Transverse colon (tissue), 4 donors: ENCODE measurements around the gene LMBR1L. TPM values are rescaled to one million over a fixed set of nuclear protein-coding genes. Genes with fewer than 3 reads are reported as not detected.
A peak's percentile ranks its signal among the peaks of the same experiment; 100 is the strongest.

Experiments
- DNase-seq: peaks from one replicate; pipeline ENCODE4 v3.0.0-alpha.2; 2019
- H3K27ac ChIP-seq, 4 donors: fragments of 200-600 bp; sonication (generic); 2 replicates each; pipeline ENCODE4 v1.5.1; 2016 to 2018; ENCODE audit warnings: inconsistent platforms in 4 of 4
- H3K27me3 ChIP-seq: fragments of 200-600 bp; sonication (generic); 2 replicates; pipeline ENCODE4 v1.5.1; 2017; ENCODE audit warnings: inconsistent platforms
- H3K36me3 ChIP-seq, 4 donors: fragments of 200-600 bp; sonication (generic); 2 replicates each; pipeline ENCODE4 v1.5.1; 2017 to 2019; ENCODE audit warnings: inconsistent platforms in 4 of 4
- H3K4me1 ChIP-seq, 4 donors: fragments of 200-600 bp; sonication (generic); 2 replicates each; pipeline ENCODE4 v1.5.1; 2017 to 2020; ENCODE audit warnings: inconsistent platforms in 4 of 4
- H3K4me3 ChIP-seq, 4 donors: fragments of 200-600 bp; sonication (generic); 1 replicate in 1 of 4; 2 replicates in 3 of 4; pipeline versions ENCODE4 v1.5.1 to v1.6.1; 2017 to 2019; ENCODE audit warnings: inconsistent platforms in 4 of 4
- H3K9me3 ChIP-seq, 2 donors: fragments of 200-600 bp; sonication (generic); 2 replicates each; pipeline ENCODE4 v1.5.1; 2017 to 2019; ENCODE audit warnings: inconsistent platforms in 2 of 2
- EP300 ChIP-seq: sonication (generic); formaldehyde crosslinking; IDR thresholded peaks from one replicate; pipeline ENCODE4 v1.6.1; 2017; ENCODE audit warnings: antibody characterized with exemption, low read depth
- POLR2A ChIP-seq: fragments of 450-650 bp; IDR thresholded peaks from one replicate; pipeline ENCODE4 v1.6.1; 2016; ENCODE audit warnings: antibody characterized with exemption, mild to moderate bottlenecking, moderate library complexity
- POLR2AphosphoS5 ChIP-seq, 3 donors: sonication (generic); formaldehyde crosslinking; IDR thresholded peaks; one replicate each; pipeline ENCODE4 v1.6.1; 2016; ENCODE audit warnings: antibody characterized with exemption in 3 of 3
- WGBS, 2 donors: methylation state at CpG; one replicate each; pipeline ENCODE4 v1.1.5; 2018; ENCODE audit warnings: low coverage in 1 of 2; 5-methylcytosine and 5-hydroxymethylcytosine counted together
- in situ Hi-C, 4 donors: fragments of 200-750 bp; cut with MboI; loops; one replicate each; pipeline versions ENCODE4 v1.15.0 to v1.15.1; 2017; ENCODE audit warnings: low sequenced_read_pairs in 3 of 4, low pct_ligation_motif_present in 1 of 4, low pct_unique_long_range_greater_than_20kb in 1 of 4
- intact Hi-C: fragments of 100-400 bp; cut with DNase I; formaldehyde crosslinking; loops from one replicate; pipeline ENCODE4 v1.15.1; 2023; ENCODE audit warnings: low total_unique reads
- total RNA-seq, 4 donors: library from RNA; depleted of rRNA; stranded (reverse); fragments of >200 nt; gene quantifications; one replicate each; pipeline ENCODE4 v1.1.0, GENCODE V29; 2016
- TF ChIP-seq, protein P1 (sequence below), 5 experiments: fragments of 200-600 bp in 3 of 5; fragments of 450-650 bp in 2 of 5; sonication (generic) in 3 of 5; IDR thresholded peaks; 1 replicate in 2 of 5; 2 replicates in 3 of 5; pipeline ENCODE4 v1.5.1; 2016 to 2017; ENCODE audit warnings: antibody characterized with exemption in 5 of 5, inconsistent platforms in 3 of 5, mild to moderate bottlenecking in 2 of 5, moderate library complexity in 1 of 5

LMBR1L gene
- total RNA-seq, 4 donors from 2014 or later = 72.6 to 125 (median 82.1) TPM

DNA sequence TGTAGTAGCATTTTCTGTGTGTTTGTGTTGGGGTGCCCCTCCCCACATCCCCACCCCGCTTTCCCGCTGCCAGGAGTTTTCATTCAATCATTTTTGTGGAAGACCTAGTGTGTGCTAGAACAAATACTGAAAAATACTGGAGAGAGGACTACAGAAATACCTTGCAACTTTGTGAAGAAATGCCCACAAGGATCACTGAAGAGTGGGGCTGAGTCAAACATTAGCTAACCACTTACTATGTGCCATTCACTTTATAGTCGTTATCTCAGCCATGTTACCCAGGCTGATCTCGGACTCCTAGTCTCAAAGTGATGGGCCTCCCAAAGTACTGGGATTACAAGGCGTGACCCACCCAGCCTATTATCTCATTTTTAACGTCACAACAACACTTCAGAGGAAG lies 559 bp upstream of the LMBR1L start:
- Histone ChIP-seq H3K36me3 (peaks cover 0 to 4% (median 0%) of the 10 kb centered on the region in 4 donors), H3K27ac (peak overlapping the region; percentile 96 to 99 (median 97)), H3K4me1 (peaks cover 20 to 43% (median 36%) of the 10 kb centered on the region in 4 donors), H3K27me3 (no peaks in the 10 kb centered on the region), H3K4me3 (peak overlapping the region; percentile 6 to 89 (median 76)), H3K9me3 (no peaks in the 10 kb centered on the region)
- in situ Hi-C loops = no loop called here
- DNase-seq = no peak
- intact Hi-C loops = no loop called here
- no peak for TF ChIP-seq POLR2AphosphoS5 (IDR thresholded peaks at IDR 0.05)
- WGBS, 2 donors = 0 to 35% methylated on average over 3 to 6 of the region's 6 CpGs

DNA sequence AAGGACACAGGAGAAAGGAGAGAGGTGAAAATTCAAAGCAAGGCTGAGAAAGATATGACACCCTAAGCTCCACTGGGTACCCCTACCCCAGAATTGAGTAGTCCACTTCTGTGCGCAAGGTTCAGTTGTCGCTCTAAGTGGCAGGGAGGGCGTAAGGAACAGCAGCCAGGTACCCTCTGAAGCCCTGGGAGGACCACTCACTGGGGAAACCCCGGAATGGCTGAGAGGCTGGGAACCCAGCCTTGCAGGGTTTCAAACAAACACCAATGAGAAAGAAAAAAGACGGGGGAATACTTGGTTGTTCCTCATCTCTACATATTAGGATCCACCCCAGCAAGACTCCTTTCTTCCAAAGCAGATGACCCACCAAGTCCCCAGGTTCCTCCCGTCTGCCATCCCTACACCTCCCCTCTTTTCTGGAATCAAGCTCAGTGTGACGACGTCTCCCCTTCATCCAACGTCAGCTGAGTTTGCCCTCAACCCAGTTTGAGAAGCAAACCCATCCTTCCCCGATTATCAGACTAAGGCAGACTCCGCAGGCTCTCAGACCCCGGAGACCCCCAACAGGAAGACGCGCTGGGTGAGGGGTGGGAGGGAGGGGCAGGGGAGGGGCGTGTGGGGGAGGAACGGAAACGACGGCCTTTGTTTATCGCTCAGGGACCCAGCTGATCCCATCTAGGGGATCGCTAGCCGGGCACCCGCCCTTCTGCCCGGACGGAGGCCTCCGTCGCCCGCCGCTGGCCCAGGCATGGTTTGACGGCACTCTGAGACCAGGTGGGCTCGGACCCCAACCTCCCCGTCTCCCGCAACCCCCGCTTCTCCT lies 795 bp downstream of the LMBR1L start:
- in situ Hi-C loops = no loop called here
- H3K9me3 ChIP-seq = no peaks in the 10 kb centered on the region
- DNase-seq = peak; percentile 32
- no peaks in the 10 kb centered on the region for H3K27me3 ChIP-seq
- TF ChIP-seq, protein P1, sequence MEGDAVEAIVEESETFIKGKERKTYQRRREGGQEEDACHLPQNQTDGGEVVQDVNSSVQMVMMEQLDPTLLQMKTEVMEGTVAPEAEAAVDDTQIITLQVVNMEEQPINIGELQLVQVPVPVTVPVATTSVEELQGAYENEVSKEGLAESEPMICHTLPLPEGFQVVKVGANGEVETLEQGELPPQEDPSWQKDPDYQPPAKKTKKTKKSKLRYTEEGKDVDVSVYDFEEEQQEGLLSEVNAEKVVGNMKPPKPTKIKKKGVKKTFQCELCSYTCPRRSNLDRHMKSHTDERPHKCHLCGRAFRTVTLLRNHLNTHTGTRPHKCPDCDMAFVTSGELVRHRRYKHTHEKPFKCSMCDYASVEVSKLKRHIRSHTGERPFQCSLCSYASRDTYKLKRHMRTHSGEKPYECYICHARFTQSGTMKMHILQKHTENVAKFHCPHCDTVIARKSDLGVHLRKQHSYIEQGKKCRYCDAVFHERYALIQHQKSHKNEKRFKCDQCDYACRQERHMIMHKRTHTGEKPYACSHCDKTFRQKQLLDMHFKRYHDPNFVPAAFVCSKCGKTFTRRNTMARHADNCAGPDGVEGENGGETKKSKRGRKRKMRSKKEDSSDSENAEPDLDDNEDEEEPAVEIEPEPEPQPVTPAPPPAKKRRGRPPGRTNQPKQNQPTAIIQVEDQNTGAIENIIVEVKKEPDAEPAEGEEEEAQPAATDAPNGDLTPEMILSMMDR (IDR thresholded peaks at IDR 0.05) = no peak
- TF ChIP-seq EP300 (no peak), POLR2AphosphoS5 (IDR thresholded peaks at IDR 0.05) (no peak), POLR2A (no peak)
- H3K27ac ChIP-seq = peak overlapping the region; percentile 96 to 99 (median 97)
- WGBS, 2 donors = 6 to 17% methylated on average over 1 to 23 of the region's 33 CpGs
- H3K4me1 ChIP-seq = peaks cover 24 to 47% (median 36%) of the 10 kb centered on the region in 4 donors
- peaks cover 0 to 6% (median 0%) of the 10 kb centered on the region in 4 donors for H3K36me3 ChIP-seq
- H3K4me3 ChIP-seq = peak overlapping the region; percentile 64 to 92 (median 88)
- intact Hi-C loops = no loop called here

DNA sequence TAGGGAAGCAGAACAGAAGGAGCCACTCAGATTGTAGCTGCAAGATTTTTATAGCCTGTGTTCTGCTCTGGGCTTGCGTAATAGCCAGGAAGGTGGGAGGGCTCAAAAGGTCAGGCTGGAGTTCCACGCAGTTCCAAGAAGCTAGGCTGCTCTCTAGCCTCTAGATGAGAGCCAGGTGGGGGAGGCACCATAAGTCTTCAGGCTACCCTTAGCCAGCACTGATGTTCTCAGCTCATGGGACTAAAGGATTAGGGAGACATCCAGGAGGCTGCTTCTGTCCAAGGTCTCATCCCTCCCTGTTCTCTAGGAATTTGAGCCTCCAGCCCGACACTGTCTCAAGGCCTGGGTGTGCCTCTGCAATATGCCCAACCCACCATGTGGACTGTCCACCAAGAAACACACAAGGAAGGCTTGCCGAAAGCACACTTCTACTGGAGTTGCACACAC lies 1.7 kb downstream of the LMBR1L start:
- peak overlapping the region in 3 of 4 donors; percentile 88 to 92 (median 89) for H3K4me3 ChIP-seq
- H3K36me3 ChIP-seq = peaks cover 0 to 13% (median under 1%) of the 10 kb centered on the region in 4 donors
- peaks cover 24 to 47% (median 36%) of the 10 kb centered on the region in 4 donors for H3K4me1 ChIP-seq
- peak; percentile 76 for DNase-seq
- in situ Hi-C loops = no loop called here
- intact Hi-C loops = no loop called here
- no peaks in the 10 kb centered on the region for H3K9me3 ChIP-seq
- TF ChIP-seq EP300 (no peak), POLR2A (peak; percentile 26), POLR2AphosphoS5 (IDR thresholded peaks at IDR 0.05) (peak; percentile 56 to 65 (median 62))
- TF ChIP-seq, protein P1 (IDR thresholded peaks at IDR 0.05) = no peak
- no peaks in the 10 kb centered on the region for H3K27me3 ChIP-seq
- peak overlapping the region; percentile 96 to 99 (median 97) for H3K27ac ChIP-seq
- WGBS, 2 donors = 32 to 80% methylated on average over 1 to 4 of the region's 4 CpGs

DNA sequence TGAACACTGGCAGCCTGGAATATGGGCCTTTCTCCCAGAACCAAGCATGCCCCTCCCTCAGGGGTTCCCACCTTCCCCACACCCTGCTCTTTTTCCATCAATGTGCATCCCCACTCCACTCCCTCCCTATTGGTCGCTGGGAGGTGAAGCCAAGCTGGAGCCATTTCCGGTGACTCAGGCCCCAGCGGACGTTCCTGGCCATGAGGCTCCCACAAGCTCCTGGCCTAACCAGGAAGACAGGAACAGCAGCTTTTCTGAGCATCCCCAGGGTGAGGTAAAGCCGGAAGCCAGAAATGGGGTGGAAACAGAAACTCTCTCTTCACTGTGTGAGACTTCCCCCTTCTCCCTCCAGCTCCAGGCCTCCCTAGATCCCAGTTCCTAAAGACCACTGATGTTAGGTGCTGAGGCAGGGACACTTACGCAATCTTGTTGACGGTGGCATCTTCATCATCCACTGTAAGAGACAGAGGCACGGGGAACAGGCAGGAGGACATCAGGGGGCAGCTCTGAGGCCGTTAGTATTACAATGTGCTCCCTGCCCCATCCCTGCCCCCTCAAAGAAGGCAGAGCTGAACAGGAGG lies 5.1 kb downstream of the LMBR1L start:
- H3K4me3 ChIP-seq = no peak overlapping the region
- no peak overlapping the region for H3K27ac ChIP-seq
- H3K4me1 ChIP-seq = peaks cover 24 to 39% (median 30%) of the 10 kb centered on the region in 4 donors
- intact Hi-C loops (no loop called here), in situ Hi-C loops (no loop called here)
- H3K9me3 ChIP-seq = no peaks in the 10 kb centered on the region
- peaks cover 0 to 43% (median 17%) of the 10 kb centered on the region in 4 donors for H3K36me3 ChIP-seq
- H3K27me3 ChIP-seq = no peaks in the 10 kb centered on the region
- WGBS, 2 donors = 81% methylated on average over 8 of the region's 9 CpGs; no CpG with 5 or more reads in 1 of the 2 donors
- TF ChIP-seq EP300 (no peak), POLR2AphosphoS5 (IDR thresholded peaks at IDR 0.05) (no peak), POLR2A (no peak)
- TF ChIP-seq, protein P1 (IDR thresholded peaks at IDR 0.05) = no peak
- no peak for DNase-seq
